Uterus (tissue), 2 donors: ENCODE measurements around the gene FILIP1L.

ENCODE experiments used
- POLR2A ChIP-seq, 2 donors: fragments of 450-650 bp; IDR thresholded peaks; one replicate each; pipeline ENCODE4 v1.6.1; 2016; ENCODE audit warnings: antibody characterized with exemption in 2 of 2, mild to moderate bottlenecking in 1 of 2, moderate library complexity in 1 of 2
- TF ChIP-seq, protein P1 (sequence below), 4 experiments: fragments of 200-600 bp in 2 of 4; fragments of 450-650 bp in 2 of 4; sonication (generic) in 2 of 4; IDR thresholded peaks; one replicate each; pipeline ENCODE4 v1.5.1; 2016 to 2019; ENCODE audit warnings: antibody characterized with exemption in 4 of 4, mild to moderate bottlenecking in 2 of 4, moderate library complexity in 1 of 4

GRCh38 chr3:100122321-100122720, 8.0 kb upstream of the FILIP1L start:
- TF ChIP-seq, protein P1, sequence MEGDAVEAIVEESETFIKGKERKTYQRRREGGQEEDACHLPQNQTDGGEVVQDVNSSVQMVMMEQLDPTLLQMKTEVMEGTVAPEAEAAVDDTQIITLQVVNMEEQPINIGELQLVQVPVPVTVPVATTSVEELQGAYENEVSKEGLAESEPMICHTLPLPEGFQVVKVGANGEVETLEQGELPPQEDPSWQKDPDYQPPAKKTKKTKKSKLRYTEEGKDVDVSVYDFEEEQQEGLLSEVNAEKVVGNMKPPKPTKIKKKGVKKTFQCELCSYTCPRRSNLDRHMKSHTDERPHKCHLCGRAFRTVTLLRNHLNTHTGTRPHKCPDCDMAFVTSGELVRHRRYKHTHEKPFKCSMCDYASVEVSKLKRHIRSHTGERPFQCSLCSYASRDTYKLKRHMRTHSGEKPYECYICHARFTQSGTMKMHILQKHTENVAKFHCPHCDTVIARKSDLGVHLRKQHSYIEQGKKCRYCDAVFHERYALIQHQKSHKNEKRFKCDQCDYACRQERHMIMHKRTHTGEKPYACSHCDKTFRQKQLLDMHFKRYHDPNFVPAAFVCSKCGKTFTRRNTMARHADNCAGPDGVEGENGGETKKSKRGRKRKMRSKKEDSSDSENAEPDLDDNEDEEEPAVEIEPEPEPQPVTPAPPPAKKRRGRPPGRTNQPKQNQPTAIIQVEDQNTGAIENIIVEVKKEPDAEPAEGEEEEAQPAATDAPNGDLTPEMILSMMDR (IDR thresholded peaks at IDR 0.05): no peak
- no peak for TF ChIP-seq POLR2A (IDR thresholded peaks at IDR 0.05)
